ENCODE results near the gene TJP3. TPM values are rescaled to one million over a fixed set of nuclear protein-coding genes. Genes with fewer than 3 reads are reported as not detected.

Gene TJP3
- total RNA-seq, 1 donor from 2014 or later = not detected

DNA sequence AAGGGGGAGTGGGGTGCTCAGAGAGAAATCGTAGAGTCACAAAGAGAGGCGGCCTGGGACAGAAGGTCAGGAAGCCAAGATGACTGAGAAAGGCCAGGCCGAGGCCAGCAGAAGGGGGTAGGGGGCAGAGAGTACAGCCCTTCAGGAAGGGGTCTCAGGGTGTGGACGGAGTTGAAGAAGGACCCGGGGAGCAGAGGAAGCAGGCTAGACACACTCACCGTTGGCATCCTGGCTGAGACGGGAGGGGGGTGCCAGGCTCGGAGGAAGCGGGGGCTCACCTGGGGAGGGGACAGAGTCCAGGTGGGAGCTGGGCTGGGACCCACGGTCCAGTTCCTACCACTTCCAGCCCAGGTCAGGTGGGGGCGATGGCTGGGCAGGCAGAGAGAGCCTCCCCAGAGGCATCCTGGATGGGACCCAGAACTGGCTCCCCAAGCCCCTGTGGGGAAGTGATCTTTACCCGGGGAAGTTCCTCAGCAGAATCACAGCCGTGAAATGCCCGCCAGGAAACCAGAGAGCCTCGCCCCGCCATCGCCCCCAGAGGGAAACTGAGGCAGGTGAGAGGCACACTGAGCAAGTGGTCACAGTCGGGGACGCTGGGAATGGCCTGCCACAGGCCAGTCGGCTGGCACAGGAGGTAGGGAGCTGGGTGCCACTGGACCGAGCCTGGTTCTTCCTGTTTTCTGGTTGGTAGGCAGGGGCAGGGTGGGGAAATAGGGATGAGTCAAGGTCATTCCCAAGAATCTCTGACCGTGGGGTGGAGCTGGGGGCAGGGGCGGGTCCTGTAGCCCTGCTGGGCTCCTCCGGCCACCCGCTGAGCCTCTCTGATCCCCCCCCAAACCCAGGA, 76.6 kb downstream of the TJP3 start:
- no peak for DNase-seq
- peaks cover 12% of the 10 kb centered on the region for H3K9me3 Mint-ChIP-seq
- H3K36me3 Mint-ChIP-seq (ENCODE audit: low read depth) = peaks cover 28% of the 10 kb centered on the region
- H3K4me1 Mint-ChIP-seq = peaks cover 4% of the 10 kb centered on the region
- H3K4me3 Mint-ChIP-seq = peak overlapping the region; percentile 84
- H3K27ac Mint-ChIP-seq = peak overlapping the region; percentile 75
- H3K27me3 Mint-ChIP-seq = peaks cover 9% of the 10 kb centered on the region
- intact Hi-C loops (cut with micrococcal nuclease) = loop anchor here (2.0 kb wide), 1 partner anchor 34 kb away; no protein-coding TSS in a partner anchor

DNA sequence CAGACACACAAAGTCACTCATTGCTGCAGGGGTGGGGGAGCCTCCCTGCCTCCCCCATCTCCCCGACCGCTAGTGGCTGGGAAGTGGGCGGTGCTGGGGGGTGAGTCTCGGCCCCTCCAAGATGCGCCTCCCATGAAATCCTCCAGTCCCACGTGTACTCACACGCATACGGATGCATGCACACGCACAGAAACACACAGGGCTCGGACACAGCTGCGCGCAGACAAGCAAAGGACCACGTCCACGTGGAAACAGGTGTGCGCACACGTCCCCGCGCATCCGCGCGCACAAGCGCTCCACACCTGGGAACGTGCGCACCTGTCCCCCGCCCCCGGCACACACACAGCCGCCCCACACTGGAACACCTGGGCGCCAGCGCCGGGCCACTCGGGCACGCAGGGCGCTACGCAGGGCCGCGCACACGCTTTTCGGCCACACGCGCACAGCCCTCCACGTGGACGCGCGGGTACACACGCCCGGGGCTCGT, 77.3 kb downstream of the TJP3 start:
- Mint-ChIP-seq H3K4me3 (peak overlapping the region; percentile 84), H3K4me1 (peaks cover 4% of the 10 kb centered on the region), H3K27me3 (peaks cover 11% of the 10 kb centered on the region), H3K27ac (peak overlapping the region; percentile 75), H3K9me3 (peaks cover 12% of the 10 kb centered on the region), H3K36me3 (ENCODE audit: low read depth) (peaks cover 28% of the 10 kb centered on the region)
- DNase-seq = peak; percentile 65
- intact Hi-C loops (cut with micrococcal nuclease) = loop anchor here (2.0 kb wide), 1 partner anchor 33 kb away; no protein-coding TSS in a partner anchor

DNA sequence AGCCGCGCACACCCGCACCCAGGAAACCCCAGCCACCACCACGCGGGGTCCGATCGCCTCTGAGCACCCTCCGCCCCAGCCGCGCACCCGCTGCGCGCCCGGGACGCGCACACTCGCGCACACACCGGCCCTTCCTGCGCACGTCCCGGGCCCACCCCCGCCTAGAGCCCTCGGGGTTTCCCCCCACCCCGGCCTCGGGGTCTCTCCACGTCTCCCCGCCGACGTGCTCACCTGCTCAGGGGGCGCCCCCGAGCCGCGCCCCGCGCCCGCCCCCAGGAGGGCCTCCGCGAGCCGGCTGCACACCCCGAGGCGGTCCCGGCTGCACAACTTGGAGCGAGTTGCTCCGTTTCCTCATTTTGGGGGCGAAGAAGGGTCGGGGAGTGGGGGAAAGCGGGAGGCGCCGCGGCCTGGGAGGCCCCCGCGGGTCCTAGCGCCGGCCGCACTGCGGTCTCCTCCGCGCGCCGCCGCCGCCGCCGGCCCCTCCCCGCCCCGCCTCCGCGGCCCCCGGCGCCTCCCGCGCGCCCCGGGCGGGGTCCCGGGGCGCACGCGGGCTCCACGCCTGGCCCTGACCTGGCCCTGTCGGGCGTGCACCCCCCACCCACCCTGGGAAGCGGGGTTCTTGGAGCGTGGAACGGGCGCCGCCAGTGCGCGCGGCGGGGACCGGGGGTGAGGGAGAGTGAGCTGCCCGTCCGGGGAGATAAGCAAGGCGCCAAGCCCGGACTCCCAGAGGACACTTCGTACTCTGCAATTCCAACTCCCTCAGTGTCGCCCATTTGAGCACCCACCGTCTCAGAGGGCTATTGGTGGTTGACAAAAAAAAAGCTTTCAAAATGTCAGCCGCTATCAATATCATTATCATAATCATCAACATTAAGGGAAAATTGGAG, 78.0 kb downstream of the TJP3 start, which contains the start of gene MATK:
TSS of gene MATK (minus strand) at position 444 of the 887 bp plus-strand sequence. CDS start 1,246 bp downstream, outside the sequence.
- Mint-ChIP-seq H3K27ac (peak within 1 kb of the TSS; percentile 75), H3K36me3 (ENCODE audit: low read depth) (peaks cover 23% of the 10 kb centered on the region), H3K9me3 (peaks cover 12% of the 10 kb centered on the region), H3K4me1 (peaks cover 4% of the 10 kb centered on the region), H3K27me3 (peaks cover 16% of the 10 kb centered on the region), H3K4me3 (peak within 1 kb of the TSS; percentile 84)
- intact Hi-C loops (cut with micrococcal nuclease) = loop anchor here (2.0 kb wide), 1 partner anchor 33 kb away; no protein-coding TSS in a partner anchor
- DNase-seq = peak; percentile 68

DNA sequence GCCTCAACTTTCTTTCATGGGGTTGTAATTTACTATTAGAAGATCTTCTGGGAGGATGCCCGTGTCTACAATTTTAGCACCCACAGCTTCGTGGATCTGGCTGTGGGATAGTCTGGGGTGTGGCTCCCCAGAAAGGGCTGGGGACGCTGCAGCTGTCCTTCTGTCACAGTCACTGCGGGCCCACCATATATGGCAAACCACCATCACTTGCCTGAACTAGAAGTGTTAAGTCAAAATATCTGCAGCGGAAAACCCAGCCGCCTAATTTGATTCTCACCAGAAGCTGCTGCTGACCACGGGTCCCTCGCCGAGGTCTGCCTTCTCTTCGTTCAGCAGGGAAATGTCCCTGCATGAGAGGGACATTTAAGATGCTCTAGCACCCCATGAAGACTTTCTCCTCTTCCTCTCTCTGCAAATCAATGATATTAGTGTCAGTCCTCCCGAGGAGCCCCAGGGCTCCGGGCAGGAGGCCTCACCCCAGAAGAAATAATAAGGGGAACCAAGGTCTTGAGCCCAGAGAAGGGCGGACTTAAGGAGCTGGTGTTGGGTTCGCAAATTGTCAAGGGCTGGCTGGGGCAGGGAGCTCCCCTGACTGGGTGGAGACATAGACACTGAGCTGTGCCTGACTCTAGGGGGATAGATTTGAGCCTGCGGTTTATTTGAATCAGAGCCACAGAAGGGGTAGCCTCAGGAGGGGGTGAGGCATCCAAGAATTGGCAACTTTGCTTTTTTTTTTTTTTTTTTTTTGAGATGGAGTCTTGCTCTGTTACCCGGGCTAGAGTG, 81.0 kb downstream of the TJP3 start:
- intact Hi-C loops (cut with micrococcal nuclease) = no loop called here
- no peak overlapping the region for H3K4me3 Mint-ChIP-seq

DNA sequence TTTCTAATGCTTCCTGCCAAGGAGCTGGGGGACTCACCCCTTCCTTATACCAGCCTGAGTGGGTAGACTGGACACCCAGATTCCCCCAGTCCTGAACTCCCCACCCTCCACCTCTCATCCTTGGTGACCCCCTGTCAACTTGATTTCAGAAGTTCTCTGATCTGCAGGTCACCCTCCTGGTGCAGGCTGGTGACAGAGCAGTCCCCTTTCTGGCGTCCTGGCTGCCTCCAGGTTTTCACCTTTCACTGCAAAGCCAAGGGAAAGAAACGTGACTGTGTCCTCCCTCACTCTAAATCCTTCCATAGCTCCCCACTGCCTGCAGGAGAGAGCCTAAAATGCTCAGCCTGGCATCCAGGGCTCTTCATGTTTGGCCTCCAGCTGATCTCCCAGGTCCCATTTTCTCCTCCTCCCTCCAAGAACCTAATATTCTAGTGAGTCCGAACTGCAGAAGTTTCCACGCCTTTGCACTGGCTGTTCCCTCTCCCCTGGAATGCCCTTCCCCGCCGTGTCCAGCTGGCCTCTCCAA, 82.1 kb downstream of the TJP3 start:
- peaks cover 2% of the 10 kb centered on the region for H3K4me1 Mint-ChIP-seq
- H3K4me3 Mint-ChIP-seq = no peak overlapping the region
- H3K36me3 Mint-ChIP-seq (ENCODE audit: low read depth) = no peaks in the 10 kb centered on the region
- peaks cover 14% of the 10 kb centered on the region for H3K27me3 Mint-ChIP-seq
- no peaks in the 10 kb centered on the region for H3K9me3 Mint-ChIP-seq
- H3K27ac Mint-ChIP-seq = no peak overlapping the region
- DNase-seq = no peak
- intact Hi-C loops (cut with micrococcal nuclease) = no loop called here

More for the DNA sequence above, 81.0 kb downstream of the TJP3 start:
- Mint-ChIP-seq H3K4me1 (peaks cover 4% of the 10 kb centered on the region), H3K27me3 (peaks cover 16% of the 10 kb centered on the region), H3K9me3 (no peaks in the 10 kb centered on the region), H3K27ac (no peak overlapping the region), H3K36me3 (ENCODE audit: low read depth) (peaks cover 3% of the 10 kb centered on the region)
- DNase-seq = no peak

DNA sequence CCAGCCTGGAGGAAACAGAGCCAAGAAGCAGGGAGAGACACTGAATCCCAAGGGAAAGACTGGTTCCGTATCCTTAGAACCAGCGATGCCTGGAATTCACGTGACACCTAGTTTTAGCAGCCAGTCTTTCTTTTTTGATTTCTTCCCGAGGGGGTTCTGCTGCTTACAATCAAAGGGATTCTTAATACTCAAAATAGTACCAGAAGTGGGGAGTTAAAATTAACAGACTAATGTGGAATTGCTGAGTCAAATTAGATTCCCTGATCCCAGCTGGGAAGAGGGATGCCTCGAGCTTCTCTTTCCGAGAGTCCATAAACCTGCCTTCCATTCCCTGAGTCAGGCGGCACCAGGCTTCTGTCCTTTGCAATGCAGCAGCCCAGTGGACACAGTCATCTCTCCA, 82.8 kb downstream of the TJP3 start:
- DNase-seq = no peak
- Mint-ChIP-seq H3K27ac (no peak overlapping the region), H3K27me3 (peaks cover 14% of the 10 kb centered on the region), H3K4me1 (peaks cover 2% of the 10 kb centered on the region), H3K4me3 (no peak overlapping the region), H3K36me3 (ENCODE audit: low read depth) (no peaks in the 10 kb centered on the region), H3K9me3 (no peaks in the 10 kb centered on the region)
- intact Hi-C loops (cut with micrococcal nuclease) = no loop called here

DNA sequence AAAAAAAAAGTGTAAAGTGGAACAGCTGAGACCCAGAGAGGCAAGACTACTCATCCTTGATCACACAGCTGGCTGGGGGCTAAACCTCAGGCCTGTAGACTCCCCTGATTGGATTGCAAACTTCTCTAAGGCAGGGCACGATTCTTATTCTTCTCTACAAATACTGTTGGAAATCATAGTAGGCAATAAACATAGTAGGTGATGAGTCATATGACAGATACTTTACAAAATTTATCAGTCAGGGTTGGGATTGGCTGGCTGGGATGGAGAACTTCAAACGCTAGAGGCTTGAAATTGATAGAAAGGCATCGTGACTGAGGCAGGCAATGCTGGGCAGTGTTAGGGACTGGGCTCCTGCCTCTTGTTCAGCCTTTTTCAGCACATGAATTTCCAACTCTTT, 83.9 kb downstream of the TJP3 start:
- H3K4me3 Mint-ChIP-seq = no peak overlapping the region
- peaks cover 10% of the 10 kb centered on the region for H3K9me3 Mint-ChIP-seq
- H3K27me3 Mint-ChIP-seq = peaks cover 9% of the 10 kb centered on the region
- peaks cover 2% of the 10 kb centered on the region for H3K36me3 Mint-ChIP-seq (ENCODE audit: low read depth)
- intact Hi-C loops (cut with micrococcal nuclease) = no loop called here
- DNase-seq = no peak
- no peak overlapping the region for H3K27ac Mint-ChIP-seq
- H3K4me1 Mint-ChIP-seq = peaks cover 2% of the 10 kb centered on the region

DNA sequence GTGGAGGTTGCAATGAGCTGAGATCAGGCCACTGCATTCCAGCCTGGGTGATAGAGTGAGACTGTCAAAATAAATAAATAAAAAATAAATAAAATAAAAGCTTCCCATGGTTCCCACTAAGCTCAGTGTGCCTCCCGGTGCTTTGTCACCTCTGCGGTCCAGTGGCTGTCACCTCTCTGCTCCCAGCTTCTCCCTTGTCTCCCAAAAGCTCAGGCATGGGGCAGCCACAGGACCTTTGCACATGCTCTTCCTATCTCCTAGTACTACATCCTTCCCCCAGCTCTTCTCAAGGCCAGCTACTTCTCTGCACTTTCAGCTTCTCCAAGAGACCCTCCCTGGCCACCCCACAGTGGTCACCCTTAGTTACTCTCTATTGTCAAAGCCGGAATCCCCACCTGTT, 85.6 kb downstream of the TJP3 start:
- no peak overlapping the region for H3K4me3 Mint-ChIP-seq
- peaks cover 5% of the 10 kb centered on the region for H3K36me3 Mint-ChIP-seq (ENCODE audit: low read depth)
- H3K9me3 Mint-ChIP-seq = peaks cover 10% of the 10 kb centered on the region
- intact Hi-C loops (cut with micrococcal nuclease) = no loop called here
- H3K27me3 Mint-ChIP-seq = peaks cover 9% of the 10 kb centered on the region
- peaks cover 5% of the 10 kb centered on the region for H3K4me1 Mint-ChIP-seq
- DNase-seq = no peak
- H3K27ac Mint-ChIP-seq = no peak overlapping the region

DNA sequence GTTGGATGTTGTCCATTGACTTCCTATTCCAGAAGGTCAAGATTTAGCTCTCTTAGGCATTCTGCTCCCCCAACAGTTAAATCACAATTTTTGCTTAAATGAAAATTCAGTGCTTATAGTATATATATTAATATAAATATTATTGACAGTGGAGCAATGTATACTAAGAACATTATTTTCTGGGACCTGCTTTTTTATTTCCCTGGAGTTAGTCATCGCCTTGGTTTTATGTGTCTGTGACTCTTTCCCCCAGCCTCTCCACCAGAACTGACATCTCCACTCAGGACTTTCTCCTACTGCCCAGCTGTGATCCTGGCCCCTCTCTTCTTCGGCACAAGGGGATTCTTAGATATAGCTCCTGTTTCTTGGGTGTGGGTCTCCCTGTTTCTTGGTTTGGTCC, 88.2 kb downstream of the TJP3 start:
- Mint-ChIP-seq H3K27me3 (peaks cover 1% of the 10 kb centered on the region), H3K27ac (no peak overlapping the region), H3K4me3 (no peak overlapping the region), H3K4me1 (peaks cover 15% of the 10 kb centered on the region), H3K9me3 (peaks cover 10% of the 10 kb centered on the region), H3K36me3 (ENCODE audit: low read depth) (peaks cover 5% of the 10 kb centered on the region)
- intact Hi-C loops (cut with micrococcal nuclease) = no loop called here
- no peak for DNase-seq

DNA sequence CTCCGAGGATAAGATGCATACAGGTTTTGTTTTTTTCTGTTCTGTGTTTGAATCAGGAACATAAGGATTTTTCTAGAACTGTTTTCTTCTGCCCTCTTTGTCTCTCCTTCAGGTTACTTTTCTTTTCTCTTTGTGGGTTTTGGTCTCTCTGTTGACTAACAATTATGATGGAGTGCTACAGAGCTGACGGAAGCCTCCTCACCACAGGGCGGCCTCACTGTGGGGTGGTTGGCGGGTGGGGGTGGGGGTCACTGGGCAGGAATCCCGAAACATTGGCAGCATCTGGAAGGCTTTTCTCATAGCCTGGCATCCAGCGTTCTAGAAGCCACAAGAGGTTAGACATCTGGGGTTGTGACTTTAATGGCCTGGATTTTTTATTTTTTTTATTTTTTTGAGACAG, 90.0 kb downstream of the TJP3 start:
- peaks cover 18% of the 10 kb centered on the region for H3K4me1 Mint-ChIP-seq
- peak overlapping the region; percentile 58 for H3K4me3 Mint-ChIP-seq
- intact Hi-C loops (cut with micrococcal nuclease) = no loop called here
- peak overlapping the region; percentile 52 for H3K27ac Mint-ChIP-seq
- H3K36me3 Mint-ChIP-seq (ENCODE audit: low read depth) = peaks cover 5% of the 10 kb centered on the region
- peaks cover 10% of the 10 kb centered on the region for H3K9me3 Mint-ChIP-seq
- DNase-seq = peak; percentile 79
- peaks cover 4% of the 10 kb centered on the region for H3K27me3 Mint-ChIP-seq

All from activated CD4-positive, alpha-beta T cell treated with anti-CD3 and anti-CD28 coated beads, Interleukin-2, amount 10 ng/mL, durations not matched to agents 24 days and 14 days (primary cell).